ENCODE data around the gene MCF2.
"Not testable (repeated sequence)": the region's sequence is repeated elsewhere in the genome, so short reads cannot be mapped to it uniquely, and the experiment has no call there.

Gene MCF2

GRCh38 chrX:139708067-139708466 is at the start of gene MCF2:
MCF2 (minus strand) TSS chrX:139708167; CDS start chrX:139651744, 56,423 bp downstream.
- no peak for DNase-seq

GRCh38 chrX:139751053-139751452 is 43.1 kb upstream of the MCF2 start:
- DNase-seq = no peak

GRCh38 chrX:139750390-139750789 is 42.4 kb upstream of the MCF2 start:
- no peak for DNase-seq

GRCh38 chrX:139739138-139739537 is 31.2 kb upstream of the MCF2 start:
- DNase-seq = no peak

DNA sequence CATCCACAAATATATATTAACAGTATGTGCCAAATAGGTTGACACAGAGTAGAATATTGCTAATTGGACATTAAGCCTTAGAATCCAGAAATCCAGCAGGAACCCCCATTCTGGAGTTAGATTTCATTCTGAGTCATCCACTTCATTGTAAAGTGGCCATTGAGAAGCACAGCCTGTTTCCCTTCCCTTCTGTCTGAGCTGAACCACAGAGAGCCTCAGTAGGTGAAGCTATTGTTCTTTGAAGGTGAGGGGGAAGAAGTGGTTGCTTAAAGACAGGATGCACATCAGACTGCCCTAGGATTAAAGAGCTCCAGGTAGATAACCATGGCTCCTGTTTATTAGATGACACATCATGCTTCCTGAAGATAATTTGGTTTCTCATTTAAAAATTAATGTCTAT is 30.6 kb upstream of the MCF2 start:
- no peak for DNase-seq

GRCh38 chrX:139736151-139736550 is 28.2 kb upstream of the MCF2 start:
- no peak for DNase-seq

- DNase-seq = no peak
Measured at GRCh38 chrX:139734996-139735395, 27.0 kb upstream of the MCF2 start.

DNA sequence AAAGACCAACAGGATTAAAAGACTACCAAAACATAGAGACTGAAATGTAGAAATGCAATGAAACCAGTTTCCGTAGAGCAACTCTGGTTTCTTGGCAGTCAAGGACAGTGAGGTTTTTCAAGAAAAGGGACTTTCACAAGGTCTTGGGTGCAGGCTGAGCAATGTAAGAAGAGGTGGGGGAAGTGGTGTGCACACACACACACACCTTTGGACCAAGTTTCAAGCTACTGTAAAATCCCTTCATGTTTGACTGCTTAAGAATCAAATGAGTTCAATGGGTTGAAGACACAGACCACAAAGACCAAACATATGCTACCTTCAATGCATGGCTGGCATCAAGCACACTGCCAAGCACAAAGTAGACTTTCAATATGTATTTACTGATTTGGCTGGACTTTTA is 17.8 kb upstream of the MCF2 start:
- no peak for DNase-seq

GRCh38 chrX:139724626-139725025 is 16.7 kb upstream of the MCF2 start:
- no peak for DNase-seq

DNA sequence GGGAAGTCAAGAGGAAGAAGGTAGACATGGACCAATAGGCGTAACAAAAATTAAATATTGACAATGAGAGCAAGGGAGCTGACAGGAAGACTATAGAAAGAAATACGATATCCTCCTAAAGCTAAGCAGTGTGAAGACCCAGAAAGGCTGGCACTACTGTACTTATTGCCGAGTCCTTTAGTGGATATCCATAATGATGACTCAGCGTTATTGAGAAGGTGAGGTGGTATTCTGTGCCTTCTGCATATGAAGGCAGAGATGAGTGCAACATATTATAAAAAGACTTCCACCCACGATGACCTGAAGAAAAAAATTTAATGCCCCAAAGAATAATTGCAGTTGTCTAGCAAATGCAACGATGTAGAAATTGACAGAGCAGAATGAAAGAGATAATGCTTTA is 13.0 kb upstream of the MCF2 start:
- no peak for DNase-seq

- DNase-seq = no peak
Measured at GRCh38 chrX:139720136-139720535, 12.2 kb upstream of the MCF2 start.

GRCh38 chrX:139702658-139703057 is 5.3 kb downstream of the MCF2 start:
- DNase-seq = no peak

DNA sequence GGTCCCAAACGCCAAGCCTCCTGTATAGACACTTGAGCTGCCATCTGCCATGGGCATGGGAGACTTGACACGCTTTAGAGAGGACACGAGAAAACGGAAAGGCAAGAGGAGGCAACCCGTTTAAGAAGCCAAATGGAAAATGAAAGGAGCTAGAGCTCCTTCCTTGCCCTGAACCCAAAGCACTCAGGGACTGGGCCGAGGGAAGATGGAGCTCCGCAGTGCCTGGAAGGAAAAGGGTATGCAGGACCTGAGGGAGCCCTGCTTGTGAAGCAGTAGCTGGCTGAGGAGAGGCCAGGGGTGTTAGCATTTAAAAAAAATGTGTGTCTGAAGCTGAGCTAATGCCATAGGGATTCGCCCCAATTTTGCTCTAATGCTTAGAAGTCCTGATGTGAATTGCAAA is 15.1 kb downstream of the MCF2 start:
- DNase-seq = no peak

DNA sequence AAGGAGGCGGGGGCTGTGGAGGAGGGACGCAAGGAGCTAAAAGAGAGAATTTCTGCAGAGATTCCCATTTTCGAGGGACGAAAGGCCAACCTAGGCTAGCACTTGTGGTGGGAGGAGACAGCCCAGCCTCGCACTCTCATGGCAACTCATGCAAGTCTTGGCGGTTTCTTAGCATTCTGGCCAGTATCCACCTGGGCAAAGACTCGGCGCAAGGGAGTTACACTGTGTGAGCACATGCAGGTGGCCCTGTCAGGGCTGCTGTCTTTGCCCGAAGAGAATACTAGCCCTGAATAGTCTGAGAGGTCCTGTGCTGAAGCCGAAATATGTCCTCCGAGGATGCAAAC is 15.5 kb downstream of the MCF2 start:
- DNase-seq = no peak

GRCh38 chrX:139691843-139692505 is 16.0 kb downstream of the MCF2 start:
- DNase-seq = no peak

DNA sequence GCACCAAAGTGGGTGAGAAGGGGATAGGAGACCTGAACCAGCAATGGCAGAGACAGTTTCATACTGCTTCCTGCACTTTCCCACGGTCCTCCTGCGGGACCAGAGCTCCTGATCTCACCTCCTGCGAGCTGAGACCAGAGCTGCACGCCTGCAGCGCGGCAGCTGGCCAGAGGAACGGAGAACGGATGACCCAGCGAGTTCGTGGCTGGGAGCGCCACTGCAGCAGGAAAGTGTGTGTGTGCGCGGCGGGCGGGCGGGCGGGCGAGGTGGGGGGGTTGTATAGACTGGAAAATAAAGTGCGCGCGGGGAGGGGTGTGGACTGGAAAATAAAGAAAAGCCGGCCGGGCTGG is 16.5 kb downstream of the MCF2 start:
- DNase-seq = no peak

GRCh38 chrX:139685175-139685574 is 22.8 kb downstream of the MCF2 start:
- DNase-seq = not testable (repeated sequence)

DNA sequence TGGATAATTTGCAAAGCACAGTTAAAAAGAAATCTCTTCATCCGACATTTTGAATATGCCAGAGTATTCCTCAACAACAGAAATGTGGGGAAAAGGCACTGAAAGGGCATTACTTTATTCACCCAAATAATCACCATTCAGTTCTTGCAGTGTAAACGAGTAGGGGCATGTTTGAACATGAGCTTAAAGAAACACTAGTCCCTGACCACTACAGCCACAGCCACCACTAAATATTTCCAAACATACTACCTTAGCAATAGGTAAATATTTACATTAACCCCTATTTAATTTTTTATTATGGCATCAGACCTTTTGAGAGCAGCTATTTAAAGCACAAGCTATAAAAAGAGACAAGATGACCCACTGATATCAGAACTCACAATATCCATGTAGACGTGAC is 27.6 kb downstream of the MCF2 start:
- DNase-seq = no peak

DNA sequence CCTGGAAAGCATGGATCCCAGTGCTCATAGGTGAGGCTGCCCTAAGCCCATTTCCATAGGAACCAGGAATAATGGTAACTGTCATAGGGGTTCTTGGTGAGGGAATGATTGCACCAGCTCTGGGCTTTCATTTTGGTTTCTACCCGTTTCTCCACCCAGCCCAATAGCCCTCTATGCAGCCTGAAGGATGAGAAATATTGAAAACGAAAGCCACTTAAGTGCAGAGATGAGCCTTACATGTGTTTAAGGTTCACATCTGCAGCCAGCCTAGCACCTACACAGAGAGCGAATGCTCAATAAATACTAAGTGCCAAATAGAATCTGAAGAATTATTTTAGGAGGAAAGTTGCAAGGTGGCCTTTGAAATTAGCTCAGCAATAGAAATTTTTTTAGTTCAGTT is 60.4 kb downstream of the MCF2 start:
- no peak for DNase-seq

DNA sequence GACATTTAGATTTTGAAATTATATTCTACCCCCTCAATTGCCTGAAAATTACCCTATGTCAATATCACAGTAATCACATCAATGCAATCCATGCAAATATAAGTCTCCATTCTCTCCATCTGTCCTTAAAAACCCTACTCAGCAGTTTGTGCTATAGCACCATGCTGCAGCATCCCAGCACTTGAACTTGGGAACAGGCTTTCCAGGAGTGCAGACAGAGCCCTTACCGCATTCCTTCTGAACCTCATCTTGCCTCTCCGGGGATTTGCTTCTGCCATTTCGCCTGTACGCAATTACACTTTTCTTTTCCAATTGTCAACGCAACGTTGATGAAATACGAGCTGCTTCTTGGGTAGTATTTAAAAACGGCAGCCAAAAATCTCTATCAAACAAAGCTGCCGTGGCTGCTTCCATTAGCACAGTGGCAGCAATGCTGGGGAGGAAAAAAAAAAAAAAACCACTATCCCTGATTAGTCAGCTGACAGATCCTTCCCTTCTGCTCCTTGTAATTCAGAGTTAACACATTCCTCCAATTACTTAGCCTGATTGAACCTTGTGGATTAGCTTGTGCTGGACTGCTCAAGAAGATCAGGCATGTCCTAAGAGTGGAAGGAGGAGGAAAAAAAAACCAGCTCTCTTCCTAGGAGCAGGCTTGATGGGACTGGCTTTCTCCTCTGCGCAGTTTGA is 65.6 kb downstream of the MCF2 start:
- DNase-seq = no peak

- DNase-seq = no peak
Measured at GRCh38 chrX:139640259-139640658, 67.7 kb downstream of the MCF2 start.

GRCh38 chrX:139639253-139639652 is 68.7 kb downstream of the MCF2 start:
- no peak for DNase-seq

- no peak for DNase-seq
Measured at GRCh38 chrX:139600105-139600504, 107.9 kb downstream of the MCF2 start.

DNA sequence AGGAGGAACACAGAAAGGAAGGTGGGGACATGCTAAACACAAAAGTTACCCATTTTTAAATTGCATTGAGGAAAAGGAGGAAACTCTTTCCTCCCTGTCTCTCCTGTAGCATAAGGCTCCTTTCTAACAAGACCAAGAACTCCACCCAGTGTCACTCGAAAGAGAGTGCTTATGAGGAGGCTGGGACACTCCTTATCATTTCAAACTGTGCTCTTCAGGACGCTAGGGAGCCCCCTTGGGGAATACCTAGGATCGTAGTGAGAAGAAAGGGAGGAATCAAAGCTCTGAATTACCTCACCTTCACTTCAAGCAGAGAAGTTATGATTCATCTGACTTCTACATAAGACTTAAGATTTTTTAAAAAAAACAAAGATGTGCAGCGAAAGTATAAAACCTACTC is 111.9 kb downstream of the MCF2 start:
- DNase-seq = no peak

DNA sequence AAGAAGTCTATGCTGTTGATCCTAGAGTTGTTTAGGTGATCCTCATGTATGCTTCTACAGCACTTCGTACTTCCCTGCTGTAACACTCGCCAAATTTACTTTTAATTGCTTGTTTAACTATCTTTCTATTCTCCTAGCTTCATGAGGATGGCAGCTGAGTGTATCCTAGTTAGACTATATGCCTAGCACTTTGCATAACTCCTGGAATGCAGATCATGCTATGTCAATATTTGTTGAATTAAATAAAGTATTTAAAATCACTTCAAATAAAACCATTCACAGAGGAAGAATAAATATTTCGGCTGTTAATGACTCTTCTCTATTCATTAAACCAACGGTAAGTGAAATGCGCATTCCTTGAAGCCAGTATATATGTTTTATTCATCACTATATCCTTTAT is 122.4 kb downstream of the MCF2 start:
- DNase-seq = no peak

Data from AML-193 (cell line).